ENCODE data around the gene UBTF. TPM values are rescaled to one million over a fixed set of nuclear protein-coding genes. Genes with fewer than 3 reads are reported as not detected.
A peak's percentile ranks its signal among the peaks of the same experiment; 100 is the strongest.

UBTF gene
- total and polyA plus RNA-seq, 9 of the 15 experiments (the other 6 are each of a cell fraction or from before 2014, with no cell fraction given) = 1.2 to 113 (median 83.6) TPM

DNA sequence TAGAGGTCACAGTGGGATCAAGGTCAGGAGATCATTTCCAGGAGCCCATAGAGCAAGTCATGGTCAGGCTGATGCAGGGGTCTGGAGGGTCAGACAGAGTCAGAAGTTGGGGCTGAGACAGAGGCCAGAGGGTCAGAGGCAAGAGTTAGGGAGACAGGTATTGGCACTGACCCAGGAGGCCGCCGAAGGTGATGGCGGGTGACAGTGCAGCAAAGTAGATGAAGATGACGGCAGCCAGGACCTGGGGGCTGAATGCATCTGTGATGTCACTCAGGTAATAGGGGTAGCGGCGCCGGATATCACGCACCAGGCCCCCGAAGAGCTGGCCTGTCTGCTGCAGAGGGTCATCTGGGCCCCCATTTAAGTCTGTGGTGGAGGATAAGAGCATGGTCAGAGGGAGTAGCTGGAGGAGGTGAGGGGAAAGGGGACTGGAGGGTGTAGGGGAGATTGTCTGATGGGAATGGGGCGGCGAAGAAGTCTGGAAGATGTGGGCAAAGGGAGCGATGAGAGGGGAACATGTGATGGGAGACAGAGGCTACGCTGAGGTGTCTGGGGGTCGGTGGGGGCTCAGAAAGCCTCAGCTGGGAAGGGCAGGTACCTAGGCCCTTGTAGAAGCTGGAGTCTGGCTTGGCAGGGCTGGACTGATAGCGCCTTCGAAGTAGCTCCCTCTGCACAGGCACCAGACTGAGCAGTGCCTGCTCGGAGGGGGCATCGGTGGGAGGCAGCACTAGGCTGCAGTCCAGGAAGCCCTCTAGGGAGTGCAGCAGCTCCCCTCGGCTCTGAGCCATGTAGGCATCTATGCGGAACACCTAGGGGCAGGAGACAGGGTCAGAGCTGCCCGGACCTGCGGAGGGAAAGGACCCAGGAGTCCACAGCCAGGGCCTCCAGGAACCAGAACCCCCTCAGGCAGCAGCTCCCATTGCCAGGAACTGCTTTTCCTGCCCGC is 38.6 kb upstream of the UBTF start:
- Histone ChIP-seq H4K20me1 (replicated peaks; ENCODE audit: control insufficient read depth, insufficient read depth, low read length) (peaks cover 16% of the 10 kb centered on the region; the same call in 1 of the 2 replicates), H3K4me1 (replicated peaks in 1 of 2; ENCODE audit: control insufficient read depth in 2 of 2, insufficient read depth in 2 of 2, low read length in 2 of 2) (peaks cover 11 to 49% of the 10 kb centered on the region in 2 experiments; a peak in 4 of 5 replicates), H3K4me2 (ENCODE audit: insufficient read depth, low read length) (no peak overlapping the region), H3K27ac (ENCODE audit: extremely low read depth, low read depth, low read length) (no peak overlapping the region), H3K9me1 (ENCODE audit: control insufficient read depth, insufficient read depth, low read length) (no peaks in the 10 kb centered on the region), H3K9ac (ENCODE audit: insufficient read depth in 1 of 2, low read depth in 2 of 2, low read length in 2 of 2) (peak overlapping the region in 1 of 2 experiments; percentile 65; a peak in 1 of 4 replicates), H3K9me3 (replicated peaks; ENCODE audit: control insufficient read depth, insufficient read depth, low read depth, low read length) (no peaks in the 10 kb centered on the region), H3K4me3 (no peak overlapping the region), H3K79me2 (ENCODE audit: control insufficient read depth, insufficient read depth, low read length) (no peaks in the 10 kb centered on the region), H3K36me3 (ENCODE audit: control insufficient read depth, insufficient read depth, low read length) (no peaks in the 10 kb centered on the region), H2AFZ (ENCODE audit: low read depth, low read length) (no peak overlapping the region), H3K27me3 (ENCODE audit: control insufficient read depth in 2 of 2, insufficient read depth in 2 of 2, low read length in 2 of 2) (peaks cover 13 to 19% of the 10 kb centered on the region in 2 experiments; a peak in 4 of 5 replicates)
- FAIRE-seq (peak; percentile 15), DNase-seq (ENCODE audit: extremely low read depth in 1 of 4, low spot score in 3 of 4) (no peak), ATAC-seq (no peak)
- no TSS peak for BruUV-seq (replicated peaks)
- in situ Hi-C loops (cut with MboI) (no loop called here), intact Hi-C loops (cut with micrococcal nuclease) (no loop called here)
- WGBS (ENCODE audit: insufficient coverage, low coverage, missing lambda C conversion rate) = 52% methylated on average over 20 of the region's 23 CpGs
- ChIA-PET CTCF (ENCODE audit: low intra/inter-chr PET ratio) (no interaction called here), POLR2A (interaction anchor here (0.8 to 1.5 kb wide), 6 partner anchors 9 to 44 kb away, joined by 3 to 8 read pairs (median 4); partner anchors contain the start of gene SLC4A1)
- TF ChIP-seq SUPT5H (IDR thresholded peaks at IDR 0.05) = no peak
- TF ChIP-seq NFIC (IDR thresholded peaks at IDR 0.05) = peak; percentile 70
- TF ChIP-seq YY1 (IDR thresholded peaks at IDR 0.05; ENCODE audit: borderline replicate concordance in 1 of 3, control insufficient read depth in 1 of 3, extremely low read depth in 1 of 3, insufficient read depth in 3 of 3, insufficient read length in 1 of 3, insufficient replicate concordance in 2 of 3, low read depth in 1 of 3, low read length in 2 of 3) = no peak
- TF ChIP-seq HIVEP1 (CRISPR knock-in tag; IDR thresholded peaks at IDR 0.05) = no peak
- TF ChIP-seq NFE2 (IDR thresholded peaks at IDR 0.05; ENCODE audit: low read depth) = no peak
- no peak for TF ChIP-seq SETDB1 (IDR thresholded peaks at IDR 0.05; ENCODE audit: low read length)
- no peak for TF ChIP-seq RBM39 (optimal IDR thresholded peaks at IDR 0.05; ENCODE audit: low read depth, low read length)
- no peak for TF ChIP-seq HMG20B (CRISPR knock-in tag; IDR thresholded peaks at IDR 0.05)
- TF ChIP-seq, protein P1, sequence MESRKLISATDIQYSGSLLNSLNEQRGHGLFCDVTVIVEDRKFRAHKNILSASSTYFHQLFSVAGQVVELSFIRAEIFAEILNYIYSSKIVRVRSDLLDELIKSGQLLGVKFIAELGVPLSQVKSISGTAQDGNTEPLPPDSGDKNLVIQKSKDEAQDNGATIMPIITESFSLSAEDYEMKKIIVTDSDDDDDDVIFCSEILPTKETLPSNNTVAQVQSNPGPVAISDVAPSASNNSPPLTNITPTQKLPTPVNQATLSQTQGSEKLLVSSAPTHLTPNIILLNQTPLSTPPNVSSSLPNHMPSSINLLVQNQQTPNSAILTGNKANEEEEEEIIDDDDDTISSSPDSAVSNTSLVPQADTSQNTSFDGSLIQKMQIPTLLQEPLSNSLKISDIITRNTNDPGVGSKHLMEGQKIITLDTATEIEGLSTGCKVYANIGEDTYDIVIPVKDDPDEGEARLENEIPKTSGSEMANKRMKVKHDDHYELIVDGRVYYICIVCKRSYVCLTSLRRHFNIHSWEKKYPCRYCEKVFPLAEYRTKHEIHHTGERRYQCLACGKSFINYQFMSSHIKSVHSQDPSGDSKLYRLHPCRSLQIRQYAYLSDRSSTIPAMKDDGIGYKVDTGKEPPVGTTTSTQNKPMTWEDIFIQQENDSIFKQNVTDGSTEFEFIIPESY (CRISPR knock-in tag; IDR thresholded peaks at IDR 0.05) = peak; percentile 57
- TF ChIP-seq PML (IDR thresholded peaks at IDR 0.05; ENCODE audit: low read length) = no peak
- TF ChIP-seq ZNF764 (CRISPR knock-in tag; IDR thresholded peaks at IDR 0.05; ENCODE audit: low read depth) = no peak
- TF ChIP-seq SMC3 (conservative IDR thresholded peaks at IDR 0.05; ENCODE audit: insufficient read depth, low read depth, low read length) = no peak
- no peak for TF ChIP-seq MECOM (CRISPR knock-in tag; IDR thresholded peaks at IDR 0.05)
- no peak for TF ChIP-seq LEF1 (IDR thresholded peaks at IDR 0.05)
- no peak for TF ChIP-seq PRPF4 (IDR thresholded peaks at IDR 0.05; ENCODE audit: insufficient read depth, low read depth, low read length, poor library complexity, severe bottlenecking)
- TF ChIP-seq NR2C1 (IDR thresholded peaks at IDR 0.05) = no peak
- TF ChIP-seq NR2C1 (tag; IDR thresholded peaks at IDR 0.05) = no peak
- TF ChIP-seq, protein P2, sequence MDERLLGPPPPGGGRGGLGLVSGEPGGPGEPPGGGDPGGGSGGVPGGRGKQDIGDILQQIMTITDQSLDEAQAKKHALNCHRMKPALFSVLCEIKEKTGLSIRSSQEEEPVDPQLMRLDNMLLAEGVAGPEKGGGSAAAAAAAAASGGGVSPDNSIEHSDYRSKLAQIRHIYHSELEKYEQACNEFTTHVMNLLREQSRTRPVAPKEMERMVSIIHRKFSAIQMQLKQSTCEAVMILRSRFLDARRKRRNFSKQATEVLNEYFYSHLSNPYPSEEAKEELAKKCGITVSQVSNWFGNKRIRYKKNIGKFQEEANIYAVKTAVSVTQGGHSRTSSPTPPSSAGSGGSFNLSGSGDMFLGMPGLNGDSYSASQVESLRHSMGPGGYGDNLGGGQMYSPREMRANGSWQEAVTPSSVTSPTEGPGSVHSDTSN (CRISPR knock-in tag; IDR thresholded peaks at IDR 0.05; ENCODE audit: low read depth) = no peak
- TF ChIP-seq, protein P2 (tag; conservative IDR thresholded peaks at IDR 0.05; ENCODE audit: low read depth) = no peak

Data from K562 (cell line).